ENCODE measurements around the gene XRN2.

GRCh38 chr20:21380711-21381110 lies 77.6 kb downstream of the XRN2 start:
- TF ChIP-seq POLR2A (IDR thresholded peaks at IDR 0.05; ENCODE audit: low read length) (no peak), GATA1 (IDR thresholded peaks at IDR 0.05; ENCODE audit: low read depth, low read length) (no peak)

Measured in erythroblast (primary cell).